ENCODE data around the gene ETV1. TPM values are rescaled to one million over a fixed set of nuclear protein-coding genes. Genes with fewer than 3 reads are reported as not detected.

Gene ETV1
- total RNA-seq, 6 experiments from 2014 or later = 3.3 to 8.2 (median 5.6) TPM

DNA sequence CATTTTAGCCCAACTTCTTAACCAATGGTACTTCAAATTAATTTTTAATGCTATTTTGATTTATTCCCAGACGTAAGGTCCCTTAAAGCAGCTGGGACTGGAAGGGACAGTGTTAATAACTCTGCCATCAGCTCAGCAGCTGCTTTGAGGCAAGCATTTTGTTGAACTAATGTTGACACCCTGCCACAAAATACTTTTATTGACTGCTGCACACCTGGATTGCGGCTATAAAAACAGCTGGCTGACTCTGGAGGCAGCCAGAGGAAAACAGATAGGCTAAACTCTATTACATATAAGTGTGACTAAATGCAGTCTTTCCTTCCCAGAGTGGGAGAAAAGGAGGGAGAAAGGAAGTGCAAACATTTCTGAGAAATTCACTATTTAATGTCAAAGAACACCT lies 77.6 kb downstream of the ETV1 start:
- Histone ChIP-seq H3K9me3 (no peaks in the 10 kb centered on the region), H3K4me1 (no peaks in the 10 kb centered on the region), H3K36me3 (no peaks in the 10 kb centered on the region), H3K27ac (no peak overlapping the region), H3K27me3 (no peaks in the 10 kb centered on the region), H3K4me3 (no peak overlapping the region)
- ATAC-seq (no peak), DNase-seq (no peak)
- intact Hi-C loops (cut with DNase I) = no loop called here
- WGBS (ENCODE audit: insufficient coverage, low coverage, low lambda C conversion rate, missing lambda C conversion rate) = 85% methylated on average over 2 of the region's 2 CpGs
- TF ChIP-seq, protein P1, sequence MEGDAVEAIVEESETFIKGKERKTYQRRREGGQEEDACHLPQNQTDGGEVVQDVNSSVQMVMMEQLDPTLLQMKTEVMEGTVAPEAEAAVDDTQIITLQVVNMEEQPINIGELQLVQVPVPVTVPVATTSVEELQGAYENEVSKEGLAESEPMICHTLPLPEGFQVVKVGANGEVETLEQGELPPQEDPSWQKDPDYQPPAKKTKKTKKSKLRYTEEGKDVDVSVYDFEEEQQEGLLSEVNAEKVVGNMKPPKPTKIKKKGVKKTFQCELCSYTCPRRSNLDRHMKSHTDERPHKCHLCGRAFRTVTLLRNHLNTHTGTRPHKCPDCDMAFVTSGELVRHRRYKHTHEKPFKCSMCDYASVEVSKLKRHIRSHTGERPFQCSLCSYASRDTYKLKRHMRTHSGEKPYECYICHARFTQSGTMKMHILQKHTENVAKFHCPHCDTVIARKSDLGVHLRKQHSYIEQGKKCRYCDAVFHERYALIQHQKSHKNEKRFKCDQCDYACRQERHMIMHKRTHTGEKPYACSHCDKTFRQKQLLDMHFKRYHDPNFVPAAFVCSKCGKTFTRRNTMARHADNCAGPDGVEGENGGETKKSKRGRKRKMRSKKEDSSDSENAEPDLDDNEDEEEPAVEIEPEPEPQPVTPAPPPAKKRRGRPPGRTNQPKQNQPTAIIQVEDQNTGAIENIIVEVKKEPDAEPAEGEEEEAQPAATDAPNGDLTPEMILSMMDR (IDR thresholded peaks at IDR 0.05) = no peak
- TF ChIP-seq POLR2A (IDR thresholded peaks at IDR 0.05) = no peak

GRCh38 chr7:13910805-13911551 lies 78.5 kb downstream of the ETV1 start:
- H3K4me1 ChIP-seq = no peaks in the 10 kb centered on the region
- TF ChIP-seq POLR2A (IDR thresholded peaks at IDR 0.05) = no peak
- TF ChIP-seq, protein P1 (IDR thresholded peaks at IDR 0.05) = no peak
- no peaks in the 10 kb centered on the region for H3K9me3 ChIP-seq
- no peaks in the 10 kb centered on the region for H3K36me3 ChIP-seq
- ATAC-seq (no peak), DNase-seq (no peak)
- no peaks in the 10 kb centered on the region for H3K27me3 ChIP-seq
- WGBS (ENCODE audit: insufficient coverage, low coverage, low lambda C conversion rate, missing lambda C conversion rate) = 68% methylated on average over 8 of the region's 8 CpGs
- intact Hi-C loops (cut with DNase I) = no loop called here
- H3K27ac ChIP-seq = no peak overlapping the region
- no peak overlapping the region for H3K4me3 ChIP-seq

GRCh38 chr7:13908667-13909397 lies 80.6 kb downstream of the ETV1 start:
- 61% methylated on average over 8 of the region's 8 CpGs for WGBS (ENCODE audit: insufficient coverage, low coverage, low lambda C conversion rate, missing lambda C conversion rate)
- no peak for DNase-seq
- Histone ChIP-seq H3K9me3 (no peaks in the 10 kb centered on the region), H3K27ac (no peak overlapping the region), H3K36me3 (no peaks in the 10 kb centered on the region), H3K4me1 (no peaks in the 10 kb centered on the region), H3K27me3 (no peaks in the 10 kb centered on the region), H3K4me3 (no peak overlapping the region)
- TF ChIP-seq, protein P1 (IDR thresholded peaks at IDR 0.05) = no peak
- TF ChIP-seq POLR2A (IDR thresholded peaks at IDR 0.05) = no peak
- intact Hi-C loops (cut with DNase I) = no loop called here
- no peak for ATAC-seq

DNA sequence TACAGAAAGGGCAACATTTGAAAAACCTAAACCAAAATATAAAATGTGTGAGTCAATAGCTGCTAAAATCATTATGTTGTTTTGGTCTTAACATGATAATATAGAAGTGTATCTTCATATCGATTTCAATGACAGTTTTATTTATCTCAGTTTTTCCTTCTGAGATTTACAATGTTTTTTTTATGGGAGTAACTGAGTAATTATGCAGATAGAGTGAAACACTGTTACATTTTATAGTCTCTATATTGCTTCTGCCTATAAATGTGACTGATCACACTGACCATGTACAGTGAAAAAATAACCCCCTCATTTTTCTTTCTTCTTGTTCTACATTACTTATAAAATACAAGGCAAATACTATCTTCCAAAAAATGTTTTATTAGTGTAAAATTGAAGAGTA lies 81.6 kb downstream of the ETV1 start:
- no peaks in the 10 kb centered on the region for H3K9me3 ChIP-seq
- H3K27ac ChIP-seq = no peak overlapping the region
- H3K4me3 ChIP-seq = no peak overlapping the region
- no peaks in the 10 kb centered on the region for H3K27me3 ChIP-seq
- no peaks in the 10 kb centered on the region for H3K36me3 ChIP-seq
- intact Hi-C loops (cut with DNase I) = no loop called here
- H3K4me1 ChIP-seq = no peaks in the 10 kb centered on the region
- ATAC-seq (no peak), DNase-seq (no peak)
- TF ChIP-seq, protein P1 (IDR thresholded peaks at IDR 0.05) = no peak
- no peak for TF ChIP-seq POLR2A (IDR thresholded peaks at IDR 0.05)
- WGBS (ENCODE audit: insufficient coverage, low coverage, low lambda C conversion rate, missing lambda C conversion rate) = 100% methylated on average over 1 of the region's 1 CpG

Data from right lobe of liver (tissue), 6 donors.